T-helper 9 cell (primary cell): Measurements from ENCODE around the gene FAM221A.
"Not testable (repeated sequence)": the region's sequence is repeated elsewhere in the genome, so short reads cannot be mapped to it uniquely, and the experiment has no call there.

Source experiments
- DNase-seq: peaks from one replicate; pipeline ENCODE4 v3.0.0-alpha.2; 2020

FAM221A gene

GRCh38 chr7:23709081-23709750 is 29.2 kb downstream of the FAM221A start:
- no peak for DNase-seq

GRCh38 chr7:23710000-23710399 is 30.0 kb downstream of the FAM221A start, which contains the start of gene STK31:
STK31 (plus strand) TSS chr7:23710219; CDS start chr7:23710286, 67 bp downstream.
- no peak for DNase-seq

- DNase-seq, result no peak
Measured at GRCh38 chr7:23712368-23713284, 32.6 kb downstream of the FAM221A start.

GRCh38 chr7:23713285-23714149 is 33.5 kb downstream of the FAM221A start:
- DNase-seq, result no peak

- DNase-seq, result no peak
Measured at GRCh38 chr7:23714150-23714464, 34.1 kb downstream of the FAM221A start.

GRCh38 chr7:23714579-23714978 is 34.6 kb downstream of the FAM221A start:
- DNase-seq, result no peak

- DNase-seq, result no peak
Measured at GRCh38 chr7:23715099-23715498, 35.1 kb downstream of the FAM221A start.

GRCh38 chr7:23717788-23718187 is 37.8 kb downstream of the FAM221A start:
- no peak for DNase-seq

- no peak for DNase-seq
Measured at GRCh38 chr7:23721456-23721855, 41.5 kb downstream of the FAM221A start.

GRCh38 chr7:23722587-23723216 is 42.7 kb downstream of the FAM221A start:
- not testable (repeated sequence) for DNase-seq

GRCh38 chr7:23724113-23724512 is 44.1 kb downstream of the FAM221A start:
- DNase-seq, result not testable (repeated sequence)

- DNase-seq, result no peak
Measured at GRCh38 chr7:23742051-23742450, 62.1 kb downstream of the FAM221A start.

GRCh38 chr7:23743226-23743625 is 63.2 kb downstream of the FAM221A start:
- DNase-seq, result no peak

GRCh38 chr7:23746629-23747028 is 66.6 kb downstream of the FAM221A start:
- DNase-seq, result no peak

- no peak for DNase-seq
Measured at GRCh38 chr7:23751852-23752251, 71.9 kb downstream of the FAM221A start.
